Natural killer cell (primary cell): Measurements from ENCODE around the gene SCNN1A. TPM values are rescaled to one million over a fixed set of nuclear protein-coding genes. Genes with fewer than 3 reads are reported as not detected.

Experiments
- ATAC-seq, 3 donors: fragments of 150-1000 bp in 2 of 3; fragments of 200-7000 bp in 1 of 3; cut with Tn5 transposase; 1 replicate in 1 of 3; 2 replicates in 2 of 3; pipeline ENCODE4 v1.10.0; 2021; ENCODE audit warnings: mild to moderate bottlenecking in 2 of 3, moderate library complexity in 2 of 3
- DNase-seq, 2 donors: peaks; one replicate each; pipeline versions ENCODE4 v3.0.0 to v3.0.0-alpha.2; 2013 to 2021; ENCODE audit warnings: mixed read lengths in 1 of 2
- H3K27ac ChIP-seq: one replicate; pipeline ENCODE4 v1.5.1; 2013; ENCODE audit warnings: mild to moderate bottlenecking, low read length
- H3K27me3 ChIP-seq: one replicate; pipeline ENCODE4 v1.6.1; 2013; ENCODE audit warnings: low read length; ENCODE audit not compliant: control insufficient read depth, insufficient read depth
- H3K36me3 ChIP-seq: one replicate; pipeline ENCODE4 v1.6.1; 2013; ENCODE audit warnings: low read length; ENCODE audit not compliant: control insufficient read depth, insufficient read depth
- H3K4me1 ChIP-seq: one replicate; pipeline ENCODE4 v1.6.1; 2013; ENCODE audit warnings: low read length; ENCODE audit not compliant: control insufficient read depth, insufficient read depth
- H3K4me3 ChIP-seq: one replicate; pipeline ENCODE4 v1.5.1; 2013; ENCODE audit warnings: low read length
- H3K9me3 ChIP-seq: one replicate; pipeline ENCODE4 v1.6.1; 2013; ENCODE audit warnings: low read length; ENCODE audit not compliant: control insufficient read depth, insufficient read depth
- H3K27ac Mint-ChIP-seq, 2 donors: one replicate each; pipeline ENCODE4 v1.8.0; 2022; ENCODE audit warnings: mild to moderate bottlenecking in 2 of 2, mixed read lengths in 2 of 2, moderate library complexity in 1 of 2
- H3K27me3 Mint-ChIP-seq, 2 donors: one replicate each; pipeline ENCODE4 v1.8.0; 2022; ENCODE audit warnings: low read depth in 2 of 2, mixed read lengths in 2 of 2
- H3K36me3 Mint-ChIP-seq: one replicate; pipeline ENCODE4 v1.8.0; 2022; ENCODE audit warnings: mixed read lengths
- H3K4me1 Mint-ChIP-seq, 2 donors: one replicate each; pipeline ENCODE4 v1.8.0; 2022; ENCODE audit warnings: mixed read lengths in 2 of 2
- H3K4me3 Mint-ChIP-seq: one replicate; pipeline ENCODE4 v1.8.0; 2022; ENCODE audit warnings: mild to moderate bottlenecking, moderate library complexity, mixed read lengths
- H3K9me3 Mint-ChIP-seq, 2 donors: one replicate each; pipeline ENCODE4 v1.8.0; 2022; ENCODE audit warnings: mixed read lengths in 2 of 2
- WGBS: methylation state at CpG from one replicate; pipeline ENCODE4 v1.1.7; 2013; ENCODE audit warnings: missing lambda C conversion rate; ENCODE audit not compliant: insufficient coverage; 5-methylcytosine and 5-hydroxymethylcytosine counted together
- intact Hi-C: fragments of 100-400 bp; cut with micrococcal nuclease; formaldehyde crosslinking; loops from one replicate; pipeline ENCODE4 v1.14.2; 2022
- total RNA-seq, 4 donors: library from RNA; stranded (reverse); fragments of 120-200 nt in 1 of 4; gene quantifications; one replicate each; pipeline versions ENCODE4 v1.2.3 to v1.2.4, GENCODE V29; 2013 to 2022
- TF ChIP-seq, protein P1 (sequence below): fragments of 200-600 bp; IDR thresholded peaks from one replicate; pipeline ENCODE4 v1.8.0; 2022; ENCODE audit warnings: antibody characterized with exemption

The SCNN1A gene
- total RNA-seq, 3 donors from 2014 or later (not counting 1 experiment from before 2014, with no cell fraction given): 1.5 to 3.0 (median 1.5) TPM

DNA sequence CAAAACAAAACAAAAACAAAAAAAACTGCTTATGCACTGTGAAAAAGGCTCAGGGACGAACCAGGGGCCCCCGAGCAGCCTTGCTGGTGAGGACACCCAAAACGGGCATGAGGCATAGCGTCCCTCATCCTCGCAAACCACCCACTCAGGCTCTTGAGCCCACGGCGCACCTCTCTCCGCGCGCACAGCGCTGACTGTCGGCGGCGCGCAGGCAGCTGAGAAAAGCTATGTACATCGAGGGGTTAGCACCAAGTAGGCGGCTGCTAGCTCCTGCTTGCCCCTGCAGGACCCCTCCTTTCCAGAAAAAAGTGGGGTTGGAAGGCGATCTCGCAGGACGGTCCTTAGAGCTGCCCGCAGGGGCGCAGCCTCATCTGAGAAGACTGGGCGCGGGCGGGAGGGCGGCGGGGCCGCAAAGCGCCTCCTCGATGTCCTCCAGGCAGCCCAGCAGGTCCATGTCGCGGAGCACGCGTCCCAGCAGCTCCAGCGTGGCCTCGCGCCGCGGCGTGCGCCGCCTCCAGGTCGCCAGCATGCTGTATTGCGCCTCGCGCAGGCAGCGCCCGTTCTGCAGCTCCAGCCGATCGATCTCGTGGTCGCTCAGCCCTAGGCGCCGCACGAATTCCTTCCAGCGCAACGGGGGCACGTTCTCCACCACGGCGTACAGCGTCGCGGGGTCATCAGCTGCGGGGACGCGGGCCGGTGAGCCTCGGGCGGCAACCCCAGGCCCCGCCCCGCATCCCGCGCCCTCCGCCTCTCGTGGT, 46.2 kb downstream of the SCNN1A start:
- no peaks in the 10 kb centered on the region for H3K27me3 Mint-ChIP-seq
- H3K4me1 ChIP-seq: peaks cover 58% of the 10 kb centered on the region
- H3K9me3 ChIP-seq: no peaks in the 10 kb centered on the region
- no peak for DNase-seq
- intact Hi-C loops: no loop called here
- H3K27ac Mint-ChIP-seq: peak overlapping the region in 1 of 2 donors; percentile 31
- no peaks in the 10 kb centered on the region for H3K27me3 ChIP-seq
- no peak overlapping the region for H3K4me3 Mint-ChIP-seq
- H3K27ac ChIP-seq: no peak overlapping the region
- peaks cover 43 to 52% of the 10 kb centered on the region in 2 donors for H3K4me1 Mint-ChIP-seq
- WGBS: 95% methylated on average over 75 of the region's 75 CpGs
- no peak overlapping the region for H3K4me3 ChIP-seq
- peaks cover 16% of the 10 kb centered on the region for H3K36me3 Mint-ChIP-seq
- TF ChIP-seq, protein P1, sequence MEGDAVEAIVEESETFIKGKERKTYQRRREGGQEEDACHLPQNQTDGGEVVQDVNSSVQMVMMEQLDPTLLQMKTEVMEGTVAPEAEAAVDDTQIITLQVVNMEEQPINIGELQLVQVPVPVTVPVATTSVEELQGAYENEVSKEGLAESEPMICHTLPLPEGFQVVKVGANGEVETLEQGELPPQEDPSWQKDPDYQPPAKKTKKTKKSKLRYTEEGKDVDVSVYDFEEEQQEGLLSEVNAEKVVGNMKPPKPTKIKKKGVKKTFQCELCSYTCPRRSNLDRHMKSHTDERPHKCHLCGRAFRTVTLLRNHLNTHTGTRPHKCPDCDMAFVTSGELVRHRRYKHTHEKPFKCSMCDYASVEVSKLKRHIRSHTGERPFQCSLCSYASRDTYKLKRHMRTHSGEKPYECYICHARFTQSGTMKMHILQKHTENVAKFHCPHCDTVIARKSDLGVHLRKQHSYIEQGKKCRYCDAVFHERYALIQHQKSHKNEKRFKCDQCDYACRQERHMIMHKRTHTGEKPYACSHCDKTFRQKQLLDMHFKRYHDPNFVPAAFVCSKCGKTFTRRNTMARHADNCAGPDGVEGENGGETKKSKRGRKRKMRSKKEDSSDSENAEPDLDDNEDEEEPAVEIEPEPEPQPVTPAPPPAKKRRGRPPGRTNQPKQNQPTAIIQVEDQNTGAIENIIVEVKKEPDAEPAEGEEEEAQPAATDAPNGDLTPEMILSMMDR: no peak
- no peak for ATAC-seq
- peaks cover 69% of the 10 kb centered on the region for H3K36me3 ChIP-seq
- H3K9me3 Mint-ChIP-seq: no peaks in the 10 kb centered on the region

DNA sequence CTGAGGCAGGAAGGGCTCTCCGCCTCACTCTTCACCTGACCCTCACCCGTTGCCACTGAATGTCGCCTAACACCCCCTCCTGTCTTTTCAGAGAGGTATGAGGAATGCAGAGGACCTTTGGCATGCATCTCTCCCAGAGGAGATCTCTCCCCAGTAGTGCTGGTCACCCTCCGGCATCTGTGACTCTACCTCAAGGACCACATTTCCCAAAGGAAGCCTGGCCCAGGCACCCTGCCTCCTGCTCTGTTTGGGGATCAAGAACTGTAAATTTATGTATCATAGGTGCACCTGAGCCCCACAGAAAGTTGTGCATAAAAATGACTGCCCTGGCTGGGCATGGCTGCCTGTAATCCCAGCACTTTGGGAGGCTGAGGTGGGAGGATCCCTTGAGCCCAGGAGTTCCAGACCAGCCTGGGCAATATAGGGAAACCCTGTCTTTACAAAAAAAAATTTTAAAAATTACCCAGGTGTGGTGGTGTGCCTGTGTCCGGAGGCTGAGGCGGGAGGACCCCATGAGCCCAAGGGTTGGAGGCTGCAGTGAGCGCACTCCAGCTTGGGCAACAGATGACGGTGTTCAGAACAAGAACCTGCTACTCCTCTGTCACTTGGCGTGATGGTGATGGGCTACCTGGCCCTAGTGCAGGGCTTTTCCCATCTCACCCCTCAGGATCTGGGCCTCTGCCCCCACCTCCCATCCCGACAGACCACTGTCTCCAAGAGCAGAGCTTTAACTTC, 47.2 kb downstream of the SCNN1A start:
- peaks cover 57% of the 10 kb centered on the region for H3K4me1 ChIP-seq
- intact Hi-C loops: no loop called here
- 94% methylated on average over 10 of the region's 10 CpGs for WGBS
- TF ChIP-seq, protein P1: no peak
- H3K36me3 ChIP-seq: peaks cover 60% of the 10 kb centered on the region
- no peak overlapping the region for H3K4me3 Mint-ChIP-seq
- no peak overlapping the region for H3K4me3 ChIP-seq
- H3K4me1 Mint-ChIP-seq: peaks cover 50 to 52% of the 10 kb centered on the region in 2 donors
- peaks cover 16% of the 10 kb centered on the region for H3K36me3 Mint-ChIP-seq
- ATAC-seq (no peak), DNase-seq (no peak)
- no peaks in the 10 kb centered on the region for H3K9me3 ChIP-seq
- no peaks in the 10 kb centered on the region for H3K27me3 ChIP-seq
- no peaks in the 10 kb centered on the region for H3K9me3 Mint-ChIP-seq
- H3K27ac Mint-ChIP-seq: peak overlapping the region in 1 of 2 donors; percentile 31
- H3K27me3 Mint-ChIP-seq: no peaks in the 10 kb centered on the region
- H3K27ac ChIP-seq: no peak overlapping the region

DNA sequence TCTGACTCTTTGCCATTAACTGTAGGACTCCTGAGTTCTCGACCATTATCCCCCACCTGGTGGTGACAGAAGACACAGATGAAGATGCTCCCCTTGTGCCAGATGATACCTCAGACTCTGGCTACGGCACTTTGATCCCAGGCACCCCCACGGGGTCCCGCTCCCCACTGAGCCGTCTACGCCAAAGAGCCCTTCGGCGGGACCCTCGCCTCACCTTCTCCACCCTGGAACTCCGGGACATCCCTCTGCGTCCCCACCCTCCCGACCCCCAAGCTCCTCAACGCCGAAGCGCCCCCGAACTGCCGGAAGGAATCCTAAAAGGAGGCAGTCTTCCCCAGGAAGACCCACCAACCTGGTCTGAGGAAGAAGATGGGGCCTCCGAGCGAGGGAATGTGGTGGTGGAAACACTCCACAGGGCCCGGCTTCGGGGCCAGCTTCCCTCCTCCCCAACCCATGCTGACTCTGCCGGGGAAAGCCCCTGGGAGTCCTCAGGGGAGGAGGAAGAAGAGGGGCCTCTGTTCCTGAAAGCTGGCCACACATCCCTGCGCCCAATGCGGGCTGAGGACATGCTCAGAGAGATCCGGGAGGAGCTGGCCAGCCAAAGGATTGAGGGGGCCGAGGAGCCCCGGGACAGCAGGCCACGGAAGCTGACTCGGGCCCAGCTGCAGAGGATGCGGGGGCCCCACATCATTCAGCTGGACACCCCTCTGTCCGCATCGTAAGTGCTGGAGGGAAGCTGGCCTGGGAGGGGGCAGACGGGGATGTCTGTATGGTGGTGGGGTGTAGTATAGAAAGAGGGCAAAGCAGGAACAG, 47.9 kb downstream of the SCNN1A start:
- H3K9me3 ChIP-seq: no peaks in the 10 kb centered on the region
- intact Hi-C loops: no loop called here
- DNase-seq (no peak), ATAC-seq (no peak)
- H3K27ac ChIP-seq: no peak overlapping the region
- H3K36me3 ChIP-seq: peaks cover 52% of the 10 kb centered on the region
- H3K4me3 ChIP-seq: no peak overlapping the region
- TF ChIP-seq, protein P1: no peak
- 95% methylated on average over 32 of the region's 33 CpGs for WGBS
- H3K27ac Mint-ChIP-seq: peak overlapping the region; percentile 87 to 90
- H3K4me3 Mint-ChIP-seq: no peak overlapping the region
- H3K4me1 ChIP-seq: peaks cover 57% of the 10 kb centered on the region
- no peaks in the 10 kb centered on the region for H3K27me3 ChIP-seq
- peaks cover 48 to 60% of the 10 kb centered on the region in 2 donors for H3K4me1 Mint-ChIP-seq
- H3K27me3 Mint-ChIP-seq: no peaks in the 10 kb centered on the region
- H3K9me3 Mint-ChIP-seq: no peaks in the 10 kb centered on the region
- peaks cover 11% of the 10 kb centered on the region for H3K36me3 Mint-ChIP-seq
